HG02588 (cell line): Measurements from ENCODE around the gene TMEM88.

Experiments
- ATAC-seq: cut with Tn5 transposase; IDR thresholded peaks from one replicate; pipeline ENCODE4 v1.9.1; 2021; ENCODE audit warnings: mild to moderate bottlenecking, moderate library complexity; ENCODE audit not compliant: unreplicated experiment

TMEM88 gene

DNA sequence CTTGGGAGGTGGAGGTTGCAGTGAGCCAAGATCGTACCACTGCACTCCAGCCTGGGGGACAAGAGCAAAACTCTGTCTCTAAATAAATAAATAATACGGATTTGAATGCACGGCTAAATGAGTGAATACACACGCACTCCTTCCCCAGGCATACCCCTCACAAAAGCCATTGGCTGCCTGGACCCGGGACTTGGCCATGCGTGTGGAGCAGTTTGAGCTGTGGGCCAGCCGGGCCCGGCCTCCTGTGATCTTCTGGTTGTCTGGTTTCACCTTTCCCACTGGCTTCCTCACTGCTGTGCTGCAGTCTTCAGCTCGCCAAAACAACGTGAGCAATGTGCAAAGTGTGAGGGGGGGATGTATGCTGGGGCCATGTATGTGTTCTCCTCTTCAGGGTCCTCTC is 22.4 kb upstream of the TMEM88 start:
- ATAC-seq = no peak

- ATAC-seq = no peak
Observed at GRCh38 chr17:7833011-7833794, 21.7 kb upstream of the TMEM88 start.

DNA sequence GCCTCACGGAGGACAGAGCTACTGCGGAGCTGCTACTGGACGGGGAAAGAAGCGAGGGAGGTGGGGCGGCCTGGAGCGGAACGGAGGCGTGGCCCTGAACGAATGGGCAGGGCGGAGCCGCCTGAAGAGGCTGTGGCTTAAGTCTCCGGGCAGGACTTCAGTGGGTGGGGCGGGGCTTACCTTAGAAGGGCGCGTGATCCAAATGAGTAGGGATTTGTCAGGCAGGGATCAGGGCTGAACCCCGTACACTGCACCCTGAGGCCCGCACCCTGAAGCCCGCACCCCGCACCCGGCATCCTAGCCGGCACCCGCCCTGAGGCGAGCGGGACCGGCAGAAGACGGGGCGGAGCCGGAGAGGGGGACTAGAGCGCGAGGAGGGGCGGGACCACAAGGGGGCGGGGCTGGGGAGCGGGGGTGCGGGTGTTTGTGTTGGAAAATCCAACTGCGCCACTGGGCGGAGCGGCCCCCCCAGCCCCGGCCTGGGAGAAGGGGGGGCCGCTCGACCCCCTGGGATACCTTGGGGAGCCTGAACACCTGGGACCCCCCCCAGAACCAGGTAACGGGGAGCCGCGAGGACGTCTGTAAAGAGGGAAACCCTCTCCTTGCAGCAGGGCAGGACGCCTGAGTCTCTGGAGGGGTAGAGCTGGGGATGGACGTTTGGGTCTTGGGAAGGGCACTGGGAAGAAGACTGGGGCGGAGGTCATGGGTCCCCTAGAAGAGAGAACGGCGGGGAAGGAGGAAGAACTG is 20.9 kb upstream of the TMEM88 start, which contains the start of gene KDM6B:
Gene KDM6B (plus strand): TSS at position 423 of the 747 bp plus-strand sequence. CDS start 11,338 bp downstream, outside the sequence.
- peak; percentile 36 for ATAC-seq

DNA sequence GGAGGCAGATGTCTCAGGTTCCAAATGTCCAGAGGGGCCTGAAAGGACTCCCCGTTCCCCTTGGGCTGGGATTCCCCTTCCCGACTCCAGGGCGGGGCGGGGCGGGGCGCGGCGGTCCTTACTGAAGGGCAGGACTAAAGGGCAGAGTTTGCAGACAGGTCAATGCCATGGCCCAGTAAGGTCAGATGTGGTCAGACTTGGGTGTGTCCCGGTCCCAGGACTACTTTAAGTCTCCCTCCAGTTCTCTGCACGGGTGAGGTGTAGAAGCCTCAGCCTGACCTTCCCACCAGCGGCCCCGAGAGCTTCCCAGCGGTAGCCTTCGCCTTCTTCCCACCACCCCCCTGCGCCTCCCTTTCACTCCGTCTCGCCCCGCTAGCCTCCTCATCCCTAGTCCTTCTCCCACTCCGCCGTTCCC is 20.3 kb upstream of the TMEM88 start:
- no peak for ATAC-seq

- ATAC-seq = peak; percentile 48
Observed at GRCh38 chr17:7834957-7835813, 19.7 kb upstream of the TMEM88 start.

GRCh38 chr17:7835814-7836595 is 18.9 kb upstream of the TMEM88 start:
- ATAC-seq = peak; percentile 1

DNA sequence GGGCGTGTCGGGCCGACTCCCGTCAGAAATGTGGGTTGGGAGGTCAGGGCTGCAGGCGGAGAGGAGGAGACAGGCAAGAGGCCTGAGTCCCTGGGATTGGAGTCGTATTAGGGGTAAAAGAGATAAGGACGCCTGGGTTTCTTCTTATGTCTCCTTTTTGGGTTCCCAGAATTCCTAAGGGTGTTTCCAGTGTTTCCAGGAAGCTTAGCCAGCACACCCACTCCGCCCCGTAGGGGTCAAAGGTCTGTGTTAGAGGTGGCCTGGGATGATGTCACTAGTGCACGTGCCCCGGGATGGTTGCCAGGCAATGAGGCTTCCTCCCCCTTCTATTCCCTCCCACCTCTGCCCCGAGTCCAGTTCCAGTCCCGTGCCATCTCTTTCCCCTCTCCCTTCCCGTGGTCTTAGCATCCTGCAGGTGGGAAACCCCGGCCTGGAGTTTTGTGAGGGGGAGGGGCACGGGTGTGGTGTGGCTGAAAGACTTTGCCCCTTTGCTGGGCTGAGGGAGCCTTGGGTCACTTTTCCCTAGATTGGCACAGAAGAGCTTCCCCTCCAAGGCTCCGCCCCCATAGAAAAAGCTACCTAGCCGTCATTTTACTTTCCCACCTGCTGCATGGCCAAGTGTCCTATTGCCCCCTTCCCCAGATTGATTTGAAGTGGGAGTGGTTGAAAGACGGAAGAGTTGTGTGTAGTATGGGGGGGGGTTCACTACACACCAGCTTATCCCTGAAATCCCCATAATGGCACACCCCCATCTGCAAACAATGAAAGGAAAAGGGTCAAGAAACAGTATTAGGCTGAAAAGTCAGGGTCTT is 18.1 kb upstream of the TMEM88 start:
- no peak for ATAC-seq

DNA sequence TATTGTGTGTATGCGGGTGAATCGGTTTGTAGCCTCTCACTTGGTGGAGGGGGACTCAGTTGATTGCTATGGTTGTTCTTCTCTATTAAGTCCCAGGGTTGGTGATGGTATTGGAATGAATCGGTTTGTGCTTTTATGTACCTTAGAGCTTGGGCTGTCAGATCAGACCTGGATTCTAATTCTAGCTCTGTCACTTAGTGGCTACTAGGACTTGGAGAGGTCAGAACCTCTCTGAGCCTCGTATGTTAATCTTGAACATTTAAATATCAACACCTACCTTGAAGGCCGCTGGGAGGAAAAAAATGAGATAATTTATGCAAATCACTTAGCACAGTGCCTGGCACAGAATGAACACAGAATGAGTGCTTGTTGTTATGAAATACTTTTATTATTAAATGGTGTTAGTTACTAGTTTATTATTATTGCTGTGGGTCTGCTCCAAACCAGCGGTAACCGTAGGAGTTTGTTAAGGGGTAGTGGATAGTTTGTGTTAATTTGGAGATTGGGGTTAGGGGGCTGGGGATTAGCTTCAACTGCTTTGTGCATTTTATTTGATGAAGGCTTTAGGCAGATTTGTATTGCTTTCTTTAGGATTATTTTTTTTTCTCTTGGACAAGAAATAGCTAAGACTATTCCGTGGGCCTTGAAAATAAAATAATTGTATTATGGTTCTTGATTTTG is 17.3 kb upstream of the TMEM88 start:
- ATAC-seq = no peak

DNA sequence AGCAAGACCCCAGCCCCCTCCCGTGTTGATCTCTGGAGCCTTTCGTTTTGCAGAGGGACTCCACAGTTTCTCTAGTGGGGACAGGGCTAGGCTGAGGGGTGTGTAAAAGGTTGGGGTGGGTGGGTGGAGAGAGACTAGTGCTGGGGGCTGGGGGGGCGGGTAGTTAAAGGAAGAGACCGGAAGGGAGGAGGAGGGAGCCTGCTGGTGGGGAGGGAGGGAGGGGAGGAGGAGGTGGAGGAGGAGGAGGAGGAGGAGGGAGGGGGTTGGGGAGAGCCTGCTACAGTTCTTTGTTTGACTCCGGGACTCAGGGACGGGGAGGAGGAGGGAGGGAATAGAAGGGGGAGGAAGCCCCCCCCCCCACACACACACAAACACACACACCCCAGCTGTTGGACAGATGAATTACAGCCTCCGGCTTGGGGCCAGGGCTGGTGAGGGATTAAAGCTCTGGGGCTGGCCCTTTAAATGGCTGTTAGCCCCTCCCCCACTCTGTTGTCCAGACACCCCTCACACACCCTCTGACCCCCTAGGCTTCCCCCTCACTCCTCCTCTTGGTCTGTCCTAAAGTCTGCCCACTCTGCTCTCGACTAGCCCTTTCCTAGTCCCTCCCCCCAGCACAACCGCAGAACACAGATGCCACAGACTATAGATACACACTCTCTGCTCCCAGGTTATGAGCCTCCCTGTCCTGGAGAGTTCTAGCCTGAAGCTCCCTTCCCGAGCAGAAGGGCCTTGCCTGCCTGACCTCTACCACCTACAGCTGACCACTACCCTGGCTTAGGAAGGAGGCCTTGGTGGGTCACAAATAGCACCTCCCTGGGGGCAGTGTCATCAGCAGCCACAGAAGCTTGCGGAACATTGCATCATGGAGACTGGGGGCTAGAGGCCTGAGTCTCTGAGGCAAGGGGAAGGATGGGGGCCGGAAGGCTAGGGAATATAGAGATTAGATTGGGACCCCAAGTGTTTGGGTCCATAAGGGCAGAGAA is 16.5 kb upstream of the TMEM88 start:
- ATAC-seq = no peak

DNA sequence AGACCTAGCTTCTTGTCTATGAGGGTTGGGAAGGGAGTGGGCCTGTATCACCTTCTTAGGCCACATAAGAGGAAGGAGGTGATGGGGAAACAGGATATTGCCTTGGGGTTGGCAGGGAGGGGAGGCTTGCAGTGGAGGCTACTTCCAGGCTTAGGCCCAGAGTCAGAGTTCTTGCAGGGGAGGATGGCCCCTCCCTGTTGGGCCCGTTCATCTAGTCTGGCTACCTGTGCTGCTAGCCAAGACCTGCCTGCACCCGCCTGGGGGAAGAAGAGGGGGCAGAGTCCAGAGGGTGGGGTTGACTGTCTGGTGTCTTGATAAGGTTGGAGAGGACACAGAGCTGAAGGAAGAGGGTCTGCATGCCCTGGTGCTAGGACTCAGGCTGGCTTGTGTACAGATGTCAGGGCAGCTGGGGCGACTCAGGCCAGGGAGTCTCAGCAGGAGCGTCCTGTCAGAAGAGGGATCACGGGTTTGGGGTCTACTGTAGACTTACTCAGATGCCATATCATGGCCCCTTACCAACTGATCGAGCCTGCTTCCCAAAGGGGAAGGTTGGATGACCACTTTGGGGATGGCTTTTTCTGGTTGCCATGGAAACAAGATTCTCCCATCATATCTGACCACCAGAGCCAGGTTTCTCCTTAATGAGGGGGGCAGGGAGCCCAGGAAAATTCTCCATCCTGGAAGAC is 15.5 kb upstream of the TMEM88 start:
- ATAC-seq = no peak

- ATAC-seq = no peak
Observed at GRCh38 chr17:7839876-7840261, 15.0 kb upstream of the TMEM88 start.

- no peak for ATAC-seq
Observed at GRCh38 chr17:7840441-7840840, 14.4 kb upstream of the TMEM88 start.

GRCh38 chr17:7840875-7841274 is 14.0 kb upstream of the TMEM88 start:
- no peak for ATAC-seq

GRCh38 chr17:7841396-7841914 is 13.4 kb upstream of the TMEM88 start:
- ATAC-seq = peak; percentile 3

DNA sequence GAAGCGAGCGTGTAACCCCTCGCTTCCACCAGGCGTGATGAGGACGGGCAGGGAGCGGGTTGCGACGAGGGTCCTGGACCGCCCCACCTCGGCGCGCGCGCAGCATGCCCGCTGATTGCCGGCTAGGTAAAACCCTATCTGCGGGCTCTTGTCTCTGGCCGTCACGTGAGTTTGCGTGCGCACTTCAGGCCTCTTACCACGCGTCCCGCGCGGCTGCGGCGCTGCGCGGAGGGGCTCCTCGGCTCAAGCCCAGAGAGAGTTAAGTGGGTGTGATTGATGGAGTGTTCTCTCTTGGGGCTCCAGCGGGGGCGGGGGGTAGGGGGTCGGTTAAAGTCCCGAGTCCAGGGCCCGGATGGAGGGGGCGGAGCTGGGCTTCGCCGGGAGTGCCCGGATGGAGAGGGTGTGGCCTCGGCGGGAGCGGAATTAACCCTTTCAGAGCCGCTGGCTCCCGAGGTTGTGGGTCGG is 12.9 kb upstream of the TMEM88 start:
- peak; percentile 16 for ATAC-seq

DNA sequence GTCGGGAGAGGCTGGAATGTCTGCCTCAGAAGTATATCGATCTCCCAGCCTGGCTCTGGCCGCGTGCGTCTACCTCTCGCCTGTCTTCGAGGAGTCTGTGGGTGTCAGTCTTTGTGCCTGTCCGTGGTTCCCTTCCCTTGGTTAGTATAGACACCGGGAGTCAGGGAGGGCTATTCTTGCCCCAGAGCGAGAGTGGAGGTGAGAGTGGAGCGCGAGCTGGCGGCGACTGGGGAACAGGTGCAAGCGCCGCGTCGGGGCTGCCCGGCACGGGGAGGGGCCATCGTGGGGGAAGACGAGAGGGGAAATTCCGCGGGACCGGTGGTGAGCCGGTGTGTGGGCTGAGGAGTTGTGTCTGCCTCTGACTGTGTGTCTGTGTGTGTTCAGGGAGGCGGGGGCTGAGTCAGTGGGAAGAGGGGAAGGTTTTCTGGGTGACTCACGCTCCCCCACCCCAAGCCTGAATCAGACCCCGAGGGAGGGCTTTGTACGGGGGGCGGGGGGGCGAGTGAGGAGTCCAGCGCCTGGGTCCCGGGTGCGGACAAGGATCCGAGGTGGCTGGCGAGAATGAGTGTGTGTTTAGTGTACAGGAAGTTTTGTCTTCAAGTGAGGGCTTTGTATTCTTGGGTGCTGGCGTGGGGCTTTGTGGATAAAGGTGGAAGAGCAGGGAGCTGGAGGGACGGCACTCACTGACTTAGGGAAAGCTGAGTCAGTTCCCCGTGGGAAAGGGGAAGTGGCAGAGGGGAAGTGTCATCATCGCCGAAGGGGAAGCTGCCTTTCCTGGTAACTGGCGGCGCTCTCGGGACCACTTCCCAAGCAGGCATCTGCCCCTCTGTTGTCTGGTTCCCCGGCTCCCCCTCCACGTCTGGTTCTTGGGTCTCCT is 12.2 kb upstream of the TMEM88 start:
- peak; percentile 31 for ATAC-seq
